Activated naive CD8-positive, alpha-beta T cell treated with anti-CD3 and anti-CD28 coated beads, Interleukin-2, amount 10 ng/mL, durations not matched to agents 7 days and 5 days (primary cell): ENCODE data around the gene APCDD1L. TPM values are rescaled to one million over a fixed set of nuclear protein-coding genes. Genes with fewer than 3 reads are reported as not detected.

ENCODE experiments used
- ATAC-seq: fragments of 150-1000 bp; cut with Tn5 transposase; one replicate; pipeline ENCODE4 v1.10.0; 2021; ENCODE audit warnings: low read depth, moderate library complexity
- POLR2A ChIA-PET: fragments of 350-600 bp; sonication (Branson Sonifier 250); formaldehyde crosslinking; loops from one replicate; lab custom pipeline; 2021; ENCODE audit warnings: antibody characterized with exemption; lab: Charles Lee
- DNase-seq: peaks from one replicate; pipeline ENCODE4 v3.0.0; 2021
- H3K27ac Mint-ChIP-seq: one replicate; pipeline ENCODE4 v1.8.0; 2022; ENCODE audit warnings: mild to moderate bottlenecking, mixed read lengths
- H3K27me3 Mint-ChIP-seq: one replicate; pipeline ENCODE4 v1.8.0; 2022; ENCODE audit warnings: mild to moderate bottlenecking, moderate library complexity, mixed read lengths
- H3K36me3 Mint-ChIP-seq: one replicate; pipeline ENCODE4 v1.8.0; 2021; ENCODE audit warnings: mild to moderate bottlenecking, mixed read lengths
- H3K4me1 Mint-ChIP-seq: one replicate; pipeline ENCODE4 v1.8.0; 2021; ENCODE audit warnings: mixed read lengths
- H3K4me3 Mint-ChIP-seq: one replicate; pipeline ENCODE4 v1.8.0; 2022; ENCODE audit warnings: mild to moderate bottlenecking, moderate library complexity, mixed read lengths
- H3K9me3 Mint-ChIP-seq: one replicate; pipeline ENCODE4 v1.8.0; 2021; ENCODE audit warnings: mixed read lengths
- total RNA-seq, 2 experiments: library from RNA; stranded (reverse); gene quantifications; one replicate each; pipeline ENCODE4 v1.2.3, GENCODE V29; 2021

Gene APCDD1L
- total RNA-seq, 2 experiments from 2014 or later: not detected

DNA sequence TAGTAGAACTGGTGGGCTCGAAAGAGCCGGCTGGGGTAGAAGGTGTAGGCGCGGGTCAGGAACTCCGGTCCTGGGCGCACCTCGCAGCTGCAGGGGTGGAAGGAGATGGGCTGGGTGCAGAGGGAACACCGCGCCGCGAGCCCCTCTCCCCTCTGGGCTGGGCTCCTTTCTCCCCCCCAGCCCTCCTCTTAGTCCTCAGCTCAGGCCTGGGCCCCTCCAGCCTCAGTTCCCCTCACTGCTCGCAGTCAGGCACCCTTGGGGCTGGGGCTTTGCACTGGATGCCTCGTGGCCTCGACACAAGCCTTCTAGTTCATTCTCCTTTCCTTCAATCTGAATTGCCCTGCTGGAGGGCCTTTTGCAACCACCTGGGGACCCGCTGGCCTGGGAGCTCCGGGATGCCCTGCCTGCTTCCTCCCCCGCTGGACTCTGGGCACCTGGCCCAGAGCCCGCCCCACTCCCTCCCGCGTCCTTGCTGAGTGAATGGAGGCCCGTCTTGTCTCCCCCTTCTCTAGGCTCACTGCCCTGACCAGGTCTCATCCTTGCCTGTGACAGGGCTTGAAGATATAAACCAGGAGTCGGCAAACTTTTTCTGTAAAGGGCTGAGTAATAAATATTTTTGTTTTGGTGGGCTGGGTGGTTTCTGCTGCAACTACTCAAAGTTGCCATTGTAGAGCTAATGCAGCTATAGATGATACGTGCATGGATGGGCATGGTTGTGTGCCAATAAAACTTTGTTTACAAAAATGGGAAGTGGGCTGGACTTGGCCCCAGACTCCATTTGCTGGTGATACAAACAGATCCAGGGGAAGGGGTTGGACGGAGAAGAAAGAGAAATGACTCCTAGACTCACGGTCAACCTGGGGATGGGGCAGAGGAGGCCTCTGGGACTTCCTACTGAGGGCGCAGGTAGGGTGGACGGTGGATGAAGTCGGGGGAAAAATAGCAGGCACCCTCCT is 47.3 kb downstream of the APCDD1L start:
- Mint-ChIP-seq H3K9me3 (no peaks in the 10 kb centered on the region), H3K27ac (no peak overlapping the region), H3K36me3 (no peaks in the 10 kb centered on the region), H3K4me3 (no peak overlapping the region), H3K27me3 (peaks cover 6% of the 10 kb centered on the region), H3K4me1 (no peaks in the 10 kb centered on the region)
- POLR2A ChIA-PET: no interaction called here
- no peak for ATAC-seq
- DNase-seq: no peak

GRCh38 chr20:58466729-58467571 is 48.2 kb downstream of the APCDD1L start:
- no peak overlapping the region for H3K27ac Mint-ChIP-seq
- DNase-seq: no peak

DNA sequence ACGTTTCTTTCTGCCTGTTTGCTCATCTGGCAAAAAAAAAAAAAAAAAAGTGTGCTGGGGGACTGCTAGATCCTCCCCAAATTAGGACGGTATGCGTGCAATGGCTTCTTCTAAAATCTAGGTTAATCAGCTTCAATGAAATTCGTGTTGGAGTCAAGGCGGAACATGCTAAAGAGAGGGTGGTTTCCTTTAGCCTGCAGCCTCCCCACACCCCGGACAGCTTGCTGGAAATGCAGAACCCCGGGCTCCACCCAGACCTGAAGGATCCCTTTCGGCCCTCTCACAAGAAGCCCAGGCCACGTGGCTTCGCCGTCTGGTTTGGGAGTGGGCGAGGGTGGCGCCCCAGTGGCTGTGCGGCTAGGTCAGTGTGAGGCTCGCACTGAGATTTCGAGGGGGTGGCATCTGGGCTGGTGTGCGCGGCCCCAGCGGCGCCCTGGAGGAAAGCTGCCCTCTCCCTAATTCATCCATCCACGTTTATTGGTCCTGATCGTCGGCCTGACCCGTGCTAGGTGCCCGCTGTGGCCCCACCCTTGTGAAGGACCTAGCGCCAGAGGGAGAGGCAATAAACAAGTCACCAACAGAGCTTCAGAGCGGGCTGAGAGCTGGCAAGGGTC is 49.0 kb downstream of the APCDD1L start:
- Mint-ChIP-seq H3K27me3 (peaks cover 6% of the 10 kb centered on the region), H3K4me3 (no peak overlapping the region), H3K9me3 (no peaks in the 10 kb centered on the region), H3K27ac (no peak overlapping the region), H3K36me3 (no peaks in the 10 kb centered on the region), H3K4me1 (no peaks in the 10 kb centered on the region)
- POLR2A ChIA-PET: no interaction called here
- ATAC-seq (no peak), DNase-seq (no peak)

More at GRCh38 chr20:58466729-58467571, 48.2 kb downstream of the APCDD1L start:
- Mint-ChIP-seq H3K4me1 (no peaks in the 10 kb centered on the region), H3K27me3 (peaks cover 6% of the 10 kb centered on the region), H3K36me3 (no peaks in the 10 kb centered on the region), H3K4me3 (no peak overlapping the region), H3K9me3 (no peaks in the 10 kb centered on the region)
- ATAC-seq: no peak
- POLR2A ChIA-PET: no interaction called here

DNA sequence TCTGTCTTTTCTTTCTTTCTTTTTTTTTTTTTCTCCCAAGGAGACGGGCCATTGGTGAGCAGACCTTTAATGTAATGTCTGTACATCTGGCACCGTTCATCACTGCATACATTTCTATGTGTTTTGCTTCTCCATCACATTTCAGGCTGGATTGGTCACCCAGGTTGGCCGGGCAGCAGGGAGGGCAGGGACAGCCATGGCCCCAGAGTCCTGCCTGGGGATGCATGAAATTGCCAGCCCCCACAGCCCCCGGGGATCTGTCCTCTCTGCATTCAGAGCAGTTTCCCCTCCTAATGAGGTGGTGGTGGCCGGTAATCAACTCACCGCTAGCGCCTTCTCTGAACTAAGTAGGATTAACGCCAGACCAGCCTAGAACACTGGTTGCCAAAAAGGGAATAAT is 50.4 kb downstream of the APCDD1L start:
- H3K4me3 Mint-ChIP-seq: no peak overlapping the region
- H3K27ac Mint-ChIP-seq: no peak overlapping the region

GRCh38 chr20:58463256-58463655 is 51.9 kb downstream of the APCDD1L start:
- POLR2A ChIA-PET: no interaction called here
- DNase-seq (no peak), ATAC-seq (no peak)
- Mint-ChIP-seq H3K4me1 (peaks cover 4% of the 10 kb centered on the region), H3K27me3 (peaks cover 2% of the 10 kb centered on the region), H3K27ac (no peak overlapping the region), H3K36me3 (no peaks in the 10 kb centered on the region), H3K9me3 (no peaks in the 10 kb centered on the region), H3K4me3 (no peak overlapping the region)

More for the DNA sequence above, 50.4 kb downstream of the APCDD1L start:
- POLR2A ChIA-PET: no interaction called here
- Mint-ChIP-seq H3K27me3 (peaks cover 6% of the 10 kb centered on the region), H3K4me1 (no peaks in the 10 kb centered on the region), H3K9me3 (no peaks in the 10 kb centered on the region), H3K36me3 (no peaks in the 10 kb centered on the region)
- DNase-seq (no peak), ATAC-seq (no peak)

- no peak overlapping the region for H3K27ac Mint-ChIP-seq
Measured at GRCh38 chr20:58461899-58462298, 53.3 kb downstream of the APCDD1L start.

DNA sequence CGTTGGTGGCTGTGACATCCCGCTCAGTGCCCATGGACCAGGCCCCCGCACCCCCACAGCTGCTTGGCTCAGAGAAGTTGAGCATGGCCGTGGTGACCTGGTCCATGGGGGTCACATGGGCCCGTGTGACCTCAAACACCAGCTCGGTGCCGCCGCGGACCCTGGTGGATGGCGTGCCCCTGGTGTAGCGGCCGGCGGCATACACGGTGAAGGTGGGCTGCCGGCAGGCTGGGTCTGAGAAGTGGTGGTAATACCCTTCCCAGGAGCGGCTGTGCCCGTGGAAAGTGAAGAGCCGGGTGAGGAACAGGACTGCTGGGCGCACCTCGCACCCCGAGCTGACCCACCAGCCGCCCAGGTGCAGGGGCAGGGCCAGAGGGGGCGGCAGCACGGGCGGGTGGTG is 54.1 kb downstream of the APCDD1L start:
- ATAC-seq: no peak
- H3K4me3 Mint-ChIP-seq: no peak overlapping the region

More at GRCh38 chr20:58461899-58462298, 53.3 kb downstream of the APCDD1L start:
- ATAC-seq: no peak
- Mint-ChIP-seq H3K4me3 (no peak overlapping the region), H3K27me3 (peaks cover 2% of the 10 kb centered on the region), H3K9me3 (no peaks in the 10 kb centered on the region), H3K4me1 (peaks cover 4% of the 10 kb centered on the region), H3K36me3 (peaks cover 1% of the 10 kb centered on the region)
- POLR2A ChIA-PET: no interaction called here
- no peak for DNase-seq

GRCh38 chr20:58459058-58459750 is 56.0 kb downstream of the APCDD1L start:
- POLR2A ChIA-PET: no interaction called here
- no peak overlapping the region for H3K4me3 Mint-ChIP-seq
- ATAC-seq: no peak
- peaks cover 4% of the 10 kb centered on the region for H3K4me1 Mint-ChIP-seq
- H3K36me3 Mint-ChIP-seq: peaks cover 16% of the 10 kb centered on the region
- no peak overlapping the region for H3K27ac Mint-ChIP-seq
- no peaks in the 10 kb centered on the region for H3K27me3 Mint-ChIP-seq
- H3K9me3 Mint-ChIP-seq: peaks cover 2% of the 10 kb centered on the region
- no peak for DNase-seq

More for the DNA sequence above, 54.1 kb downstream of the APCDD1L start:
- no peak for DNase-seq
- POLR2A ChIA-PET: no interaction called here
- Mint-ChIP-seq H3K27ac (no peak overlapping the region), H3K27me3 (no peaks in the 10 kb centered on the region), H3K4me1 (peaks cover 4% of the 10 kb centered on the region), H3K36me3 (peaks cover 5% of the 10 kb centered on the region), H3K9me3 (no peaks in the 10 kb centered on the region)

GRCh38 chr20:58458342-58459057 is 56.7 kb downstream of the APCDD1L start:
- peaks cover 5% of the 10 kb centered on the region for H3K9me3 Mint-ChIP-seq
- H3K27ac Mint-ChIP-seq: no peak overlapping the region
- peaks cover 4% of the 10 kb centered on the region for H3K4me1 Mint-ChIP-seq
- peaks cover 20% of the 10 kb centered on the region for H3K36me3 Mint-ChIP-seq
- no peak overlapping the region for H3K4me3 Mint-ChIP-seq
- H3K27me3 Mint-ChIP-seq: no peaks in the 10 kb centered on the region
- POLR2A ChIA-PET: no interaction called here
- ATAC-seq: no peak
- DNase-seq: no peak

- POLR2A ChIA-PET: no interaction called here
- Mint-ChIP-seq H3K9me3 (peaks cover 5% of the 10 kb centered on the region), H3K27ac (no peak overlapping the region), H3K4me3 (no peak overlapping the region), H3K27me3 (no peaks in the 10 kb centered on the region), H3K36me3 (peaks cover 26% of the 10 kb centered on the region), H3K4me1 (peaks cover 6% of the 10 kb centered on the region)
- DNase-seq (no peak), ATAC-seq (no peak)
Measured at GRCh38 chr20:58457083-58457695, 58.0 kb downstream of the APCDD1L start.

- POLR2A ChIA-PET: no interaction called here
- DNase-seq (no peak), ATAC-seq (no peak)
- Mint-ChIP-seq H3K27ac (no peak overlapping the region), H3K36me3 (peaks cover 33% of the 10 kb centered on the region), H3K27me3 (no peaks in the 10 kb centered on the region), H3K4me1 (peaks cover 6% of the 10 kb centered on the region), H3K4me3 (no peak overlapping the region), H3K9me3 (peaks cover 5% of the 10 kb centered on the region)
Measured at GRCh38 chr20:58454460-58454859, 60.7 kb downstream of the APCDD1L start.

DNA sequence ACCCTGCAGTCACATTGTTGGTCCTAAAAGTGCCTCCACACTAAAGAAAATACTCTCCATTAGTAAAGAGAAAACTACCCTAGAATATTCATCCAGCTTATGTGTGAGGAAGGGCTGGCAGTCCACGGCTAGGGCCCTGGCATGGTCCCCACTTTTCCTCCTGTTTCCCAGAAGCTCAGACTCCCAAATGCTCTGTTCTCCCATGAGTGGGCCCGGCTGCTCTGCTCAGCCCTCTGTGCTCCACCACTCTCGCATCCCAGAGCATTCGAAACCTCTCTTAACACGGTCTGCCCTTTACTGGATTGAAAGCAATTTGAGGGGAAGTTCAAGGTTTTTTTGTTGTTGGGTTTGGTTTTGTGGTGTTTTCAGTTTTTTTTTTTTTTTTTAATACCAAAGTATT is 61.8 kb downstream of the APCDD1L start:
- no peaks in the 10 kb centered on the region for H3K27me3 Mint-ChIP-seq
- POLR2A ChIA-PET: no interaction called here
- H3K36me3 Mint-ChIP-seq: peaks cover 33% of the 10 kb centered on the region
- peaks cover 3% of the 10 kb centered on the region for H3K4me1 Mint-ChIP-seq
- ATAC-seq (no peak), DNase-seq (no peak)
- H3K4me3 Mint-ChIP-seq: no peak overlapping the region
- no peak overlapping the region for H3K27ac Mint-ChIP-seq
- H3K9me3 Mint-ChIP-seq: peaks cover 5% of the 10 kb centered on the region
